Lower leg skin (tissue), 4 donors: Measurements from ENCODE around the gene HDAC7. TPM values are rescaled to one million over a fixed set of nuclear protein-coding genes. Genes with fewer than 3 reads are reported as not detected.
A peak's percentile ranks its signal among the peaks of the same experiment; 100 is the strongest.
"Not testable (repeated sequence)": the region's sequence is repeated elsewhere in the genome, so short reads cannot be mapped to it uniquely, and the experiment has no call there.

ENCODE experiments used
- DNase-seq, 2 donors: peaks; one replicate each; pipeline ENCODE4 v3.0.0-alpha.2; 2019; ENCODE audit warnings: low spot score in 2 of 2
- H3K4me3 ChIP-seq: fragments of 200-600 bp; sonication (generic); 2 replicates; pipeline ENCODE4 v1.5.1; 2017; ENCODE audit warnings: mild to moderate bottlenecking, low read depth; ENCODE audit not compliant: poor library complexity, severe bottlenecking
- POLR2A ChIP-seq, 2 donors: fragments of 450-650 bp; IDR thresholded peaks; one replicate each; pipeline ENCODE4 v1.6.1; 2016 to 2017; ENCODE audit warnings: antibody characterized with exemption in 2 of 2, mild to moderate bottlenecking in 1 of 2, moderate library complexity in 1 of 2
- WGBS, 2 donors: methylation state at CpG; one replicate each; pipeline ENCODE4 v1.1.5; 2018; 5-methylcytosine and 5-hydroxymethylcytosine counted together
- intact Hi-C: fragments of 100-400 bp; cut with DNase I; formaldehyde crosslinking; loops from one replicate; pipeline ENCODE4 v1.15.0; 2023; ENCODE audit warnings: low total_unique reads
- total RNA-seq, 4 donors: library from RNA; depleted of rRNA; stranded (reverse); fragments of >200 nt; gene quantifications; one replicate each; pipeline ENCODE4 v1.1.0, GENCODE V29; 2016
- TF ChIP-seq, protein P1 (sequence below), 3 donors: fragments of 450-650 bp; IDR thresholded peaks; one replicate each; pipeline ENCODE4 v1.5.1; 2016; ENCODE audit warnings: antibody characterized with exemption in 3 of 3, mild to moderate bottlenecking in 3 of 3, moderate library complexity in 2 of 3

The HDAC7 gene
- total RNA-seq, 4 donors from 2014 or later: 56.3 to 114 (median 63.5) TPM

DNA sequence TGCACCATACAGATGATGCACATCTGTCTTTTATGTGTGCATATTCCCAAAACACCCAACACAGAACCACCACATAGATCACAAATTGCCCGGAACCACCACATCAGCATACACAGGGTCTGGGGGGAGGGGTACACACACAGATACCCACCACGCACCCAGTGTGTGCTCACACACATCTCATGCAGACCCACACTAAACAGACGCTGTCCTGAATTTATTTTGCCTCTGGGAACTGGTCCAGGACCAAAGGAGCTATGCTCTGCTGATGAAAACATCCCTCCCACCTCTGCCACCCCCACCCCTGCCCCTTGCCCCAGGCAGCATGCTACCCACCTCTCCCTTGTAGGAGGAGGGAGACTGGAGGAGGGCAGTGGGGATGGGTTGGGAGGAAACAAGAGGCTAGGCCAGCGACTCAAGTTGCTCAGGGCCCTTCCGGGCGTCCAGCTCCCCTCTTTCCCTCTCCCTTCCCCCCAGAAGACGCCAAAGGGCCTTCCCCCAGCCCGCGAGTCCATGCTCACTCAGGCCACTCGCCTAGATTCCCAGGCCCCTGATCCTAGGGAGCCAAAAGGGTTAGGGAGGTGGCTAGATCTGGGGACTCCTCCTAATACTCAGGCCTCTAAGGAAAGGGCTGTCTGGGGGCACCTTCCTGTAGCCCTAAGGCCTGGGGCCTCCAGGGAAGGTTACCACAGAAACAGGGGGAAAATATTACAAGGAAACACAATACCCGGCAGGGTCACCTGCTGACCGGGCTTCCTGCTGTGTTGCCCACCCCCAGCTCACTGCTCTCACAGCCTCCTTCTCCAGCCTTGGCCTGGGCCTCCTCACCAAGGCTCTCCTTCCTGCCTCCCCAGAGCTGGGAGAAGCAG lies 3.1 kb downstream of the HDAC7 start:
- no peak for DNase-seq
- no peak overlapping the region for H3K4me3 ChIP-seq
- intact Hi-C loops: no loop called here
- WGBS, 2 donors: 43 to 46% methylated on average over 12 of the region's 12 CpGs
- TF ChIP-seq, protein P1, sequence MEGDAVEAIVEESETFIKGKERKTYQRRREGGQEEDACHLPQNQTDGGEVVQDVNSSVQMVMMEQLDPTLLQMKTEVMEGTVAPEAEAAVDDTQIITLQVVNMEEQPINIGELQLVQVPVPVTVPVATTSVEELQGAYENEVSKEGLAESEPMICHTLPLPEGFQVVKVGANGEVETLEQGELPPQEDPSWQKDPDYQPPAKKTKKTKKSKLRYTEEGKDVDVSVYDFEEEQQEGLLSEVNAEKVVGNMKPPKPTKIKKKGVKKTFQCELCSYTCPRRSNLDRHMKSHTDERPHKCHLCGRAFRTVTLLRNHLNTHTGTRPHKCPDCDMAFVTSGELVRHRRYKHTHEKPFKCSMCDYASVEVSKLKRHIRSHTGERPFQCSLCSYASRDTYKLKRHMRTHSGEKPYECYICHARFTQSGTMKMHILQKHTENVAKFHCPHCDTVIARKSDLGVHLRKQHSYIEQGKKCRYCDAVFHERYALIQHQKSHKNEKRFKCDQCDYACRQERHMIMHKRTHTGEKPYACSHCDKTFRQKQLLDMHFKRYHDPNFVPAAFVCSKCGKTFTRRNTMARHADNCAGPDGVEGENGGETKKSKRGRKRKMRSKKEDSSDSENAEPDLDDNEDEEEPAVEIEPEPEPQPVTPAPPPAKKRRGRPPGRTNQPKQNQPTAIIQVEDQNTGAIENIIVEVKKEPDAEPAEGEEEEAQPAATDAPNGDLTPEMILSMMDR (IDR thresholded peaks at IDR 0.05): no peak
- TF ChIP-seq POLR2A (IDR thresholded peaks at IDR 0.05): no peak

GRCh38 chr12:47815447-47815846 lies 4.3 kb downstream of the HDAC7 start:
- DNase-seq, H3K4me3 ChIP-seq, intact Hi-C loops: not testable (repeated sequence)
- WGBS, 2 donors: 76 to 80% methylated on average over 5 of the region's 5 CpGs

DNA sequence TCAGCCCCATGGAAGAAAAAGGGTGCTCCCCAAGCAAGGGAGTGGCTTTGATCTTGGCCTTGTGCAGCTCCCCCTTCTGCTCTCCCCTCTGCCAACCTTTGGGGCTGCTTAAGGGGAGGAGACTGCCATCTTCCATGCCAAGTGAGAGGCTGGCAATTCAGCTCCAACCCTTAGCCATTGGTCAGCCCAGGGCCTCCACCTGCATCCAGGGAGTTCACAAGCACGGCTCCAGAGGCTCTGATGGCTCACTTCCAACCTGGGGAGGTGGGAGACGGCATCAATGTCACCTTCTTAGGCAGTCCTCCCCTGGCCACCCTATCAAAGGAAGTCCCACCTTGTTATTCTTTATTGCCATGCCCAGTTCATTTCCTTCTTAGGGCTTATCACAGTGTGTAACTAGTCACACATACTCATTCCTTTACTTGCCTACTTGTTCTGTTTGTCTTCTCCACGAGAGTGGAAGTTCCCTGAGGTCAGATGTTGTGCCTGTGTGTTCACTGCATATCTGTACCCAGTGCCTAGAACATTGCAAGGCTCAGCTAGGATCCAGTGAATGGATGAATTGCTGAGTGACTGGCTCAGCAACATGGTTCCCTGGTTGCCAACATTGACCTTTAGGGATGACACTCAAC lies 5.0 kb downstream of the HDAC7 start:
- no peak overlapping the region for H3K4me3 ChIP-seq
- DNase-seq: no peak
- no peak for TF ChIP-seq POLR2A (IDR thresholded peaks at IDR 0.05)
- TF ChIP-seq, protein P1 (IDR thresholded peaks at IDR 0.05): no peak
- WGBS, 2 donors: 61 to 75% methylated on average over 3 of the region's 3 CpGs
- intact Hi-C loops: no loop called here

DNA sequence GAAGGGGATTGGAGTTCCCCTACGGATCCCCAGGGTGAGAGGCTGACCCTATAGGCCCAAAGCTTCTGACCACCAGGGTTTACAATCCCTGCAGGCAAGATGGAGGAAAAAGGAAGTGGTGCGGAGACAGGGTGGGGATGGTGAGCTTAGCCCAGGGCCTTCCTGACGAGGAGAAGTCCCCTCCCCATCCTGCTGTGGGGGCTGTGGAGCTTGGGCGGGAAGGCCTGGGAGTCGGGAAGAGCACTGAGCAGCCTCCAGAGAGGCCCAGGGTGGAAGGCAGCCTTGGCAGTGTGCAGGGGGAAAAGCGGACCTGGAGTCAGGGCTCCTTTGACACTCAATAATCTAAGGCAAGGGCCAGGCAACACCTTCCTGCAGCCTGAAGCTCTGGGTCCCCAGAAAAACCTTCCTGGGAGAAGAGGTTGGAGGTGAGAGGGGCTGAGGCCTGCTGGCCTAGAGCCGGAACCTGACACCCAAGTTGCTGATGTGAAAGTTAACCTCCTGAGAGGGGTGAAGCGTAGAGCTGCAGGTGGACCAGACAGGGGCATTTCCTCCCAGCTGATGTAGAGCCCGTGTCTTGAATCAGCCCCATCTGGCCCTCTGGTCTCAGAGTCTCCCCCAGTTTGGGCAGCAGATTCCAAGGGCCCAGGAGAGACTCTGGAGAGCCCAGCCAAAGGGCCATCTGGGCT lies 6.0 kb downstream of the HDAC7 start:
- 21 to 36% methylated on average over 9 of the region's 9 CpGs for WGBS, 2 donors
- intact Hi-C loops: no loop called here
- peak overlapping the region; percentile 6 for H3K4me3 ChIP-seq
- no peak for DNase-seq
- TF ChIP-seq, protein P1 (IDR thresholded peaks at IDR 0.05): no peak
- no peak for TF ChIP-seq POLR2A (IDR thresholded peaks at IDR 0.05)

DNA sequence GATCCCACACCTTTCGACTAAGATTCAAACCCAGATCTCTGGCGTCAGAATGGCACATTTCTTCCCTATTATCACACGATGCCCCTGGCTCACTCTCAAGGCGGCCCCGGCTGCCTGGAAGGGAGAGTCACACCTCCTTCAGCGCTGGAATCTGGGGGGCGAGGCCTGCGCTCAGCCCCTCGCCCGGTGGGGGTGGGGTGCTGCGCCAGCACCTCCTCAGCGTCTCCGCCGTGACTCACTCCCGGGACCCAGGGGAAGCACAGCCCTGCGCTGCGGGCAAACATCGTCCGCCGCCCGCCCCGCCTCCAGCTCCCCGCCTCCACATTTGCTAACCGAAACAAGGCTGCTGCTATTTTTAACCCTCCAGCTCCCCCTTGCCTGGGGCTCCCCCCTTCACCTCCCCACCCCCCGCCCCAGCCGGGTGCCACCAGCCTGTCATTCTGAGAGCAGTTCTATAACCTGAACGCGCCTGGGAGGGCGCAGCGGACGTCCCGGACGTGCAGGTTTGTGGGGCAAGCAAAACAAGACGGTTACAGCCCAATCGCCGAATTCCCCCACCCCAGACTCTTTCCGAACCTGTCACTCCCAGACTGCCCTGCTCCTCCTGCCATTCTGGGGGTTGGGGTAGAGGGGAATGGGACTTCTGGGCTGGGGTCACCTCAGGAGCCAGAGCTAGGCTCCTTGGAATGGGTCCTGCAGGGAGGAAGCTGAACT lies 6.7 kb downstream of the HDAC7 start:
- TF ChIP-seq, protein P1 (IDR thresholded peaks at IDR 0.05): no peak
- no peak for TF ChIP-seq POLR2A (IDR thresholded peaks at IDR 0.05)
- 0 to 2% methylated on average over 22 to 32 of the region's 37 CpGs for whole genome bisulfite sequencing, 2 donors
- DNase-seq: peak; percentile 88 to 97
- intact Hi-C loops: no loop called here
- peak overlapping the region; percentile 6 for H3K4me3 ChIP-seq
